Suprapubic skin (tissue), 4 donors: ENCODE data around the gene TGM3. TPM values are rescaled to one million over a fixed set of nuclear protein-coding genes. Genes with fewer than 3 reads are reported as not detected.

Source experiments
- DNase-seq, 2 donors: peaks; one replicate each; pipeline ENCODE4 v3.0.0-alpha.2; 2019; ENCODE audit warnings: low spot score in 2 of 2
- H3K27ac ChIP-seq: fragments of 200-600 bp; sonication (generic); one replicate; pipeline ENCODE4 v1.5.1; 2019
- H3K27me3 ChIP-seq: fragments of 200-600 bp; sonication (generic); one replicate; pipeline ENCODE4 v1.5.1; 2019
- H3K36me3 ChIP-seq: fragments of 200-600 bp; sonication (generic); one replicate; pipeline ENCODE4 v1.5.1; 2019
- H3K4me1 ChIP-seq: fragments of 200-600 bp; sonication (generic); one replicate; pipeline ENCODE4 v1.5.1; 2019
- H3K4me3 ChIP-seq: fragments of 200-600 bp; sonication (generic); one replicate; pipeline ENCODE4 v1.5.1; 2019; ENCODE audit warnings: mild to moderate bottlenecking
- H3K9me3 ChIP-seq: fragments of 200-600 bp; sonication (generic); one replicate; pipeline ENCODE4 v1.5.1; 2019
- CTCF ChIP-seq, 2 donors: fragments of 200-600 bp in 1 of 2; fragments of 450-650 bp in 1 of 2; sonication (generic) in 1 of 2; IDR thresholded peaks; one replicate each; pipeline ENCODE4 v1.5.1; 2016 to 2019; ENCODE audit warnings: antibody characterized with exemption in 2 of 2, mild to moderate bottlenecking in 1 of 2, moderate library complexity in 1 of 2
- EP300 ChIP-seq: sonication (generic); formaldehyde crosslinking; IDR thresholded peaks from one replicate; pipeline ENCODE4 v1.6.1; 2017; ENCODE audit warnings: antibody characterized with exemption
- POLR2A ChIP-seq, 2 donors: fragments of 450-650 bp; IDR thresholded peaks; one replicate each; pipeline ENCODE4 v1.6.1; 2017; ENCODE audit warnings: antibody characterized with exemption in 2 of 2, mild to moderate bottlenecking in 2 of 2, moderate library complexity in 2 of 2
- POLR2AphosphoS5 ChIP-seq, 3 donors: sonication (generic); formaldehyde crosslinking; IDR thresholded peaks; one replicate each; pipeline ENCODE4 v1.6.1; 2017; ENCODE audit warnings: antibody characterized with exemption in 3 of 3
- WGBS: methylation state at CpG from one replicate; pipeline ENCODE4 v1.1.5; 2018; 5-methylcytosine and 5-hydroxymethylcytosine counted together
- total RNA-seq, 4 donors: library from RNA; depleted of rRNA; stranded (reverse); fragments of >200 nt; gene quantifications; one replicate each; pipeline ENCODE4 v1.1.0, GENCODE V29; 2016

Gene TGM3
- total RNA-seq, 4 donors from 2014 or later: 24.9 to 56.5 (median 44.8) TPM

- WGBS: 37% methylated on average over 3 of the region's 3 CpGs
- Histone ChIP-seq H3K9me3 (no peaks in the 10 kb centered on the region), H3K27ac (no peak overlapping the region), H3K27me3 (peaks cover 5% of the 10 kb centered on the region), H3K4me3 (no peak overlapping the region), H3K4me1 (no peaks in the 10 kb centered on the region), H3K36me3 (no peaks in the 10 kb centered on the region)
- no peak for DNase-seq
- TF ChIP-seq POLR2AphosphoS5 (IDR thresholded peaks at IDR 0.05) (no peak), EP300 (no peak), POLR2A (IDR thresholded peaks at IDR 0.05) (no peak), CTCF (IDR thresholded peaks at IDR 0.05) (no peak)
Observed at GRCh38 chr20:2353231-2353630, 57.4 kb downstream of the TGM3 start.

- no peak for DNase-seq
- H3K9me3 ChIP-seq: no peaks in the 10 kb centered on the region
- TF ChIP-seq EP300 (no peak), POLR2AphosphoS5 (IDR thresholded peaks at IDR 0.05) (no peak), POLR2A (IDR thresholded peaks at IDR 0.05) (no peak), CTCF (IDR thresholded peaks at IDR 0.05) (no peak)
- no peaks in the 10 kb centered on the region for H3K36me3 ChIP-seq
- H3K27ac ChIP-seq: no peak overlapping the region
- no peaks in the 10 kb centered on the region for H3K27me3 ChIP-seq
- H3K4me1 ChIP-seq: no peaks in the 10 kb centered on the region
- no peak overlapping the region for H3K4me3 ChIP-seq
- 35% methylated on average over 2 of the region's 2 CpGs for WGBS
Observed at GRCh38 chr20:2357114-2357513, 61.3 kb downstream of the TGM3 start.

GRCh38 chr20:2358006-2358405 is 62.2 kb downstream of the TGM3 start:
- WGBS: 64% methylated on average over 3 of the region's 3 CpGs
- Histone ChIP-seq H3K9me3 (no peaks in the 10 kb centered on the region), H3K36me3 (no peaks in the 10 kb centered on the region), H3K27ac (no peak overlapping the region), H3K27me3 (no peaks in the 10 kb centered on the region), H3K4me3 (no peak overlapping the region), H3K4me1 (no peaks in the 10 kb centered on the region)
- no peak for DNase-seq
- no peak for TF ChIP-seq POLR2AphosphoS5 (IDR thresholded peaks at IDR 0.05)
- TF ChIP-seq POLR2A (IDR thresholded peaks at IDR 0.05): no peak
- TF ChIP-seq EP300: no peak
- no peak for TF ChIP-seq CTCF (IDR thresholded peaks at IDR 0.05)

GRCh38 chr20:2361035-2361593 is 65.3 kb downstream of the TGM3 start:
- Histone ChIP-seq H3K36me3 (no peaks in the 10 kb centered on the region), H3K9me3 (no peaks in the 10 kb centered on the region), H3K27ac (no peak overlapping the region), H3K4me3 (no peak overlapping the region), H3K27me3 (no peaks in the 10 kb centered on the region), H3K4me1 (no peaks in the 10 kb centered on the region)
- no peak for DNase-seq
- TF ChIP-seq EP300: no peak
- TF ChIP-seq CTCF (IDR thresholded peaks at IDR 0.05): no peak
- no peak for TF ChIP-seq POLR2AphosphoS5 (IDR thresholded peaks at IDR 0.05)
- no peak for TF ChIP-seq POLR2A (IDR thresholded peaks at IDR 0.05)

- DNase-seq: no peak
- 73% methylated on average over 2 of the region's 2 CpGs for WGBS
- Histone ChIP-seq H3K27ac (no peak overlapping the region), H3K27me3 (no peaks in the 10 kb centered on the region), H3K4me1 (no peaks in the 10 kb centered on the region), H3K36me3 (no peaks in the 10 kb centered on the region), H3K9me3 (no peaks in the 10 kb centered on the region), H3K4me3 (no peak overlapping the region)
- no peak for TF ChIP-seq POLR2A (IDR thresholded peaks at IDR 0.05)
- TF ChIP-seq POLR2AphosphoS5 (IDR thresholded peaks at IDR 0.05): no peak
- TF ChIP-seq CTCF (IDR thresholded peaks at IDR 0.05): no peak
- no peak for TF ChIP-seq EP300
Observed at GRCh38 chr20:2363187-2363586, 67.4 kb downstream of the TGM3 start.
